Stimulated activated CD4-positive, alpha-beta T cell treated with anti-CD3 and anti-CD28 coated beads, Interleukin-4, amount 100 ng/mL, for 1 hour (primary cell): ENCODE measurements around the gene VAPB.

Source experiments
- DNase-seq: peaks from one replicate; pipeline ENCODE4 v3.0.0-alpha.2; 2020

VAPB gene

DNA sequence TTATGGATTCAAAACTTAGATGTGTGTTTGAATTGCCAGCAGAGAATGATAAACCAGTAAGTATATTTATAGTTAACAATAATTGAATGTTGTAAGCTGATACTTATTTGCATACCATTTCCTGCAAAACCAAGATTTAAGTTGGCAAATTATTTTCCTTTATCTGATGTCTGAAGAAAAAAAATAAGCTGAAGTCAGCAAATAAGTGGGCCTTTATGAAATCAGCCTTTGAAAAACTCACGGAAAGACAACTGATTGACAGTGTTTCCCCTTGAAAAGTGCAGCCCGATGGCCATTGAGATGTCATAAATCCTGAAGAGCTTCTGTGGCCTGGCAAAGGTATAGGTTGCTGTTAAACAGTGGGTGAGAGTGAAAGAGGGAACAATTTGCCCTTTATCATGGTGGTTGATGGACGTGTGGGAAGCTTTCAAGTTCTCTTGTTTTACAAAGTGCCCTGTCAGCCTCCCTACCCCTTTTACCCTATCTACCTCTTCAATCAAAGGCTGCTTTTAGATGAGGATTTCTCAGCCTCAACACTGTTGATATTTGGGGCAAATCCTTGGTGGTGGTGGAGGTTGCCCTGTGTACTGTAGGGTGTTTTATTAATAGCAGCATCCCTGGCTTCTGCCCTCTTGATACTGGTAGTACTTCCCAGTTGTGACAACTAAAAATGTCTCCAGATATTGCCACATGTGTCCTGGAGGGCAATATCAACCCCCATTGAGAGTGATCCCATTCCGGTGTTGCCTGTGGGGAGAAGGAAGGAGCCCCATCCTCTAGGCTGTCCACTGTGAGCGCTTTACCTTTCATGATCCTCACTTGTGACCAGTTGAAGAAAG lies 50.2 kb downstream of the VAPB start:
- DNase-seq, result no peak

DNA sequence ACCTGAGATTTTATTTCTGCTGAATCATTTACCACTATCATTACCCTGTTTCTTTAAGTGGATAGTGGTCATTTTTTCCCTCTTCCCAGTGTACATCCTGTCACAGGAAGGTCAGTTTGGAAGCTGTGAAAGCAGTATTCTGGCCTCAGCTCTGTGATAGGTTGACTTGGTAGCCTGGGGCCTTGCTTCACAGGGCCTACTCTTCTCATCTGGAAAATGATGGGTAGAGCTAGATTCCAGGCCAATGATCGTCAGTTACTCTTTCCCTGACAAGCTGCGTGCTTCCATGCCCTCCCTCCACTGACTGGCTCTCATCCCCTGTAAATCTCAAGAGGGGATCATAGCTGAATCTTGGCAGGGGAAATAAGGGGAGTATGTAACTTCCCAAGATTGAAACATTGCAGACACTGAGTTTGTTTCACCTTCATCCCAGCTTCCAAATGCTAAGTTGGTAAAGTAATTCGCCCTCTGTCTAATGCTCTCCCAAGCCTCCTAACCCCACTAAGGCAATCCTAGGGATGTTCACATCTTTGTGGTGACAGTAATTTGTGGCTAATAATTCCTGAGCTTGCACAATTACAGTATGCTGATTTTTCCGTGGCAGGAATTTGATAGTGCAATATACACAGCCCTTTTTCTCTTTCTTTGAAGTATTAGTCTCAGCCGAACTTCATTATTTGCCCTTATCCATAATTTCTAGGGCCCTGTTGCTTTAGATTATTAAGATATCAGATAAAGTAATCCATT lies 51.2 kb downstream of the VAPB start:
- no peak for DNase-seq

DNA sequence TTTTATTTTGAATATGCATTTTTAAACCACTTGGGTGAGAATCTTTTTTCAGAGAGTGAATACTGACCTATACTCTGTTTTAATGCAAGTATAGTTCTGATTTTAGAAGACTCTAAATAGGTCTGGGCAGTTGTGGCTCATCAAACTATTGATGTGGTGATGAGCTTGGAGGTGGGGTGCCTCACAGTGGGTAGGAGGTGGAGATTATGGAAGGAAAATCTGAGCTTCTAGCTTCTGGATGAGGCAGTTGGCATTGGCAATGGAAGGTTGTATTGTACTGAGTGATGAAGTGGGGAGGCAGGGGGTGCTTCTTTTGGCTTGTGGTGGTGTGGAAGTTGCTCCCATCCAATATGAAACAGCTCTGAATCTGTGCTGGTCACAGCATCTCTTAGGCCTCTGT lies 52.7 kb downstream of the VAPB start:
- DNase-seq, result no peak

DNA sequence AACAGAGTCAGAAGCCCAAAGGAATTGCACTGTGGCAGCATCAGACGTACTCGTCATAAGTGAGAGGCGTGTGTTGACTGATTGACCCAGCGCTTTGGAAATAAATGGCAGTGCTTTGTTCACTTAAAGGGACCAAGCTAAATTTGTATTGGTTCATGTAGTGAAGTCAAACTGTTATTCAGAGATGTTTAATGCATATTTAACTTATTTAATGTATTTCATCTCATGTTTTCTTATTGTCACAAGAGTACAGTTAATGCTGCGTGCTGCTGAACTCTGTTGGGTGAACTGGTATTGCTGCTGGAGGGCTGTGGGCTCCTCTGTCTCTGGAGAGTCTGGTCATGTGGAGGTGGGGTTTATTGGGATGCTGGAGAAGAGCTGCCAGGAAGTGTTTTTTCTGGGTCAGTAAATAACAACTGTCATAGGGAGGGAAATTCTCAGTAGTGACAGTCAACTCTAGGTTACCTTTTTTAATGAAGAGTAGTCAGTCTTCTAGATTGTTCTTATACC lies 55.8 kb downstream of the VAPB start:
- DNase-seq, result no peak

DNA sequence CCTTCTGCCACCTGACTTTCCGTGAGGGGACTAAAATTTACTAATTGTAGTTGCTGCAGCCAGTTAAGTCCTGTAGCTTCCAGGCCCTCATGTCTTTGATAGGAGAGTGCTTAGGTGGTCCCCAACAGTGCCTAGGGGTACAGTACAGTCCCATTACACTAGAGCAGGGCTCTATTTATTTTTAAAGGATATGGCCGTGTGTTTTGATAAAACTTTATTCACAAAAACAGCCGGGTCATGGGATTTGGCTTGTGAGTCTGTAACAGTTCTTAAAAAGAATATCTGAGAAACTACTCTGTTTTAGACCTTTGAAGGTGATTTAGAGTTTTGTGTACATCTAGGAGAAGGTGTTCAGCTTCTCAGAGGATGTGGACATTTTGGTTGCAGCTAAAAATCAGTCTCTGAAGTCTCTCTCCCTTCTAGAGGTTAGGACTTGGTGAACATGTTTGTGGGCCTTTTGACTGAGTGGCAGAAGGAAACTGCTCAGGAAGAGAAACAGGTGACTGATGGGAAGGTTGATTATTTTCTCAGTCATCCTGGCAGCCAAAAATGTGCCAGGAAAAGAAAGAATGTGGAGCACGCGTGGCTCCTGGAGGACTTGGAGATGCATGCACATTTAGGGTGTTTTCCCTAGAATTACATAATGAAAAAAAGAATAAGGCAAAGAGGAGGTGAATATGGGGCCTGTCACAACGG lies 57.4 kb downstream of the VAPB start:
- no peak for DNase-seq

DNA sequence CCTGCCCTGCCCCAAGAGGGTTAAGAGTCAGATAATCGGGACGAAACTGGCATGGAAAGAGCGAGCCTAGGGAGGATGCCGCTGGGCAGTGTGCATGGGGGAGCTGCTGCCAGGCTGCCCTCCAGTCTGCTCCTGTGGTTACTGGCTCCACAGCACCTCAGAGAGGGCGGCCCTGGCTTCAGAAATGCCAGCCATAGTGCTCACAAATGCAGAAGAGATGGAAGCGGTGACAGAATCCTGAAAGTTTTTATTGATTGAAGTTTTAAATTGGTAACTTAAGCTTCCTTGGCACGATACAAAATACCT lies 57.9 kb downstream of the VAPB start:
- no peak for DNase-seq

DNA sequence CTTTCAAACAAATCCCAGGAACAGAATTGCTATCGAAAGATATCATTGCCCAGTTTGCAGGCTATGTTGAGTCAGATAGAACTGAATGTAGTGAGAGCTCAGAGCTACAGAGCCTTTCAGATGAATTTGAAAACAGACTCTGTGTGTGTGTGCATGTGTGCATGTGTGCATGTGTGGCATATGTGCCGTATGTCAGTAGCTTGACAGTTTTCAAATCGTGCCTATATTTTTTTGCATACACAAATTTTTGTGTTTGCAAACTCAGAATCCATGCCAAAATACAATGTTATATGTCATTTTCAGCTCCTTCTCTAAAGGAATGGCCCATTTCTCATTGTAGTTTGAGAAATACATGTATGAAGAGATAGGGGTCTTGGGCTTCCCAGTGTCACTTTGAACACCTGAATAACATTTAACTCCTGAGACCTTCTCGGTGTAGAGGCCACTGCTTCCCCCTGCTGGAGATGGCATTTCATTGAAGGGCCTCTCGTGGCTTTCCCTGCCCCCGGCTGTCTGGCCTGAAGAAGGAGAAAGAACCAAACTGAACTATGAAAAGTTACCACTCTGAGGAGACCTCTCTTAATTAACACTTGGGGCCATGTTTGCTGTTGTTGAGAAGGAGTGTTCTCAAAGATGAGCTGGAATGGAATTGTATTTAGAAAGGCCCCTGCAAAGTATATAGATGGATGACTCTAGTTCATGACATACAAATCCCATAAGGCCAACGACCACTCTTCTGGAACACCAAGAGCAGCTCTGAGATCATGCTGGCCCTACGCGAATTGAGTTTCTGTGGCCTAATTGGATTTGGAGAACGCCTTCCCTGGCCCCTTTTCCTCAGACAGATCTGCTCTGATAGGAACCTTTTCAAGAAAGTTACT lies 58.7 kb downstream of the VAPB start:
- DNase-seq, result peak; percentile 49

DNA sequence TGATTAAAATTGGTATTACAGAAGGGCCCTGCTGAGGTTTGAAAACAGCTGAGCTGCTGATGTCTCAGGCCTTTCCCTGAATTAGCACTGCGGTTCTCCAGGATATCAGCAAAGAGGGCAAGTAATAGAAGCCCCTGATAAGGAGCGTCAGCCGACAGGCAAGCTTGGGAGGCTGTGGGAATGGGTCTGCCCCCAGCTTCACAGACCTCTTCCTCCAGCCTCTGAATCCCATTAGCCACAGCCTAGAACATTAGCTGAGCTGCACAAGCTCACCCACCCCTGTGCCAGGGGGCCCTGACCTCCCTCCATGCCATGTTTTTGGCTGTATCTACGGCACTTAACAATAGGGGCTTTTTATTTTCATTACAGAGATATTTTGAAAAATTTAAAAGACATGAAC lies 59.9 kb downstream of the VAPB start:
- DNase-seq, result no peak

DNA sequence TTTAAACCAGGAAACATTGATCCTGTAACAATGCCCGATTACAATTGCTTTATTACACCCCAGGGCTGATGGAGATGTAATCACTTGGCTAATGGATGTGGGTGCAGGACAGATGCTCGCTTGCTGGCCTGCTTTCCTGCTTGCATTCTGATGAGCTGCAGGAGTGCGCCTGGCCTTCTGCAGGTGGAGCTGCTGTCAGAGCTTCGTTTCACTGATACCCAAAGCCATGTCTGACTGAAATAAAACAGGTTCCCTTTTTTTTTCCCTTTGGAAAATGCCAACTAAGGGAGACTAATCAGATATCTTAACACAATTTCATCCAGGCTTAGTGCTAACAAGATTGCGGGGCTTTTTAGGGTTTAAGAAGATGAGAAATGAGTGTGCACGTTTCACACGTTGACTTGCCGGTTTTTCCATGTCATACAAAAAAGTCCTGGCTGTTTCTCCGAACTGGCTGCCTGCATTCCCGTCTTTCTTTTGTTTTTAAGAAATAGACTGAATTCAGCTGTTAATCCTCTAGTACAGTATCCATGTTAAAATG lies 60.7 kb downstream of the VAPB start:
- no peak for DNase-seq

DNA sequence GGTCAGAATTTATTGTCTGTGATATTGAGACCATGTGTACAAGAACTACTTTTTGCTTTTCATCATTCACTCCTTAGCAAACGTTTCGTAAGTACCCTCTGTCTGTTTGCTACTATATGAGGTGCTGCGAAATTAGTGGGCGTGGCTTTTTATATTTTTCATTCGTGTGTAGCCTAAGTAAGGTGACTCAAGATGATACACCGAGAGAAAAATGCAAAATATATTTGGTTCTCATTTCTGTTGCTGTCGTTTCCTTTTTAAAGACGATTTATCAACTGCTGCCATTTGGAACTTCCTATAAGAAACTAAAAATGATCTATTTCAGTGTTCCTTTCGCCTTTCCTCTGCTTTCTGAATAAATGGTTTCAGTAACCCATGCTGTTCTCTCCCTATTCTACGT lies 61.2 kb downstream of the VAPB start:
- DNase-seq, result no peak

DNA sequence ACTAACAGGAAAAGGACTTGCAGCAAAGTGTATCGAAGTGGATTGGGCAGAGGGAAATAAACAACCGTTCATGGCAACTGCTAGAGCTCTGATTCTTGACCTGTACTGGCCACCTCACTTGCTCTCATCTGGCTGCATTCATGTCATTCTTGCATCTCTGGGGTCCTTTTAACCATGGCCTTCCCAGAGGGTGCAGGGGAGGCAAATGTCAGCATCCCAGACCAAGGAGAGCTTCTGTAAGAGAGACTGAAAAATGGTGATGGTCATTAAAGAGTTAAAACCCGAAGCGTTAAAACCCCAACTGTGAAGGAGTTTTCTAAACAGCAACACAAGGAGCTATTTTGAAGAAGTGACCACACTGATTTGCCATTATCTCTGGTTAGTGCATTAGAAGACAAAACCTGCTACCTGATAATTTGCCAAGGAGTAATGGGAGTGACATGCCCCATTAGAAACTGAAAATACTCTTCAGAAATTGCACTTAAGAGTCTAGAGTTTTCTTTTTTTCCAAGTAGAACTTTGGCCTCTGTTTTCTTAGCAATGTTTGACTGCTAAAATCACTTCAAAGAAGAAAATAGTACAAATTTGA lies 63.7 kb downstream of the VAPB start:
- no peak for DNase-seq

DNA sequence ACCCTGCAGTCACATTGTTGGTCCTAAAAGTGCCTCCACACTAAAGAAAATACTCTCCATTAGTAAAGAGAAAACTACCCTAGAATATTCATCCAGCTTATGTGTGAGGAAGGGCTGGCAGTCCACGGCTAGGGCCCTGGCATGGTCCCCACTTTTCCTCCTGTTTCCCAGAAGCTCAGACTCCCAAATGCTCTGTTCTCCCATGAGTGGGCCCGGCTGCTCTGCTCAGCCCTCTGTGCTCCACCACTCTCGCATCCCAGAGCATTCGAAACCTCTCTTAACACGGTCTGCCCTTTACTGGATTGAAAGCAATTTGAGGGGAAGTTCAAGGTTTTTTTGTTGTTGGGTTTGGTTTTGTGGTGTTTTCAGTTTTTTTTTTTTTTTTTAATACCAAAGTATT lies 64.4 kb downstream of the VAPB start:
- no peak for DNase-seq

DNA sequence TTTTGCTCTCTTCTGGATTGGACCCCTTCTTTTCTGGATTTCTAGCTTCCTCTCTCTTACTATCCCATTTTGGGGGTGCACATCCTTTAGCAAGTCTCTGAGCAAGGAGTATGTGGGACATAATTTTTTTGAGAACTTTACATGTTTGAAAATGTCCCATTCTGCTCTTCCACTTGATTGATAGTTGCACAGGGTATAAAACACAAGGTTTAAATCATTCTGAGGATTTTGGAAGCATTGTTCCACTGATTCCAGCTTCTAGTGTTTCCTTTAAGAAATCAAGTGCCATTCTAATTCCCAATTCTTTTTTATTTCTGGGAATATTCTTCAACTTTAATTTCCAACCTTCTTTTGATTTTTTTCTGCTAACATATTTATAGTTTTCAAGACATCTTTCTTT lies 65.4 kb downstream of the VAPB start:
- DNase-seq, result no peak

DNA sequence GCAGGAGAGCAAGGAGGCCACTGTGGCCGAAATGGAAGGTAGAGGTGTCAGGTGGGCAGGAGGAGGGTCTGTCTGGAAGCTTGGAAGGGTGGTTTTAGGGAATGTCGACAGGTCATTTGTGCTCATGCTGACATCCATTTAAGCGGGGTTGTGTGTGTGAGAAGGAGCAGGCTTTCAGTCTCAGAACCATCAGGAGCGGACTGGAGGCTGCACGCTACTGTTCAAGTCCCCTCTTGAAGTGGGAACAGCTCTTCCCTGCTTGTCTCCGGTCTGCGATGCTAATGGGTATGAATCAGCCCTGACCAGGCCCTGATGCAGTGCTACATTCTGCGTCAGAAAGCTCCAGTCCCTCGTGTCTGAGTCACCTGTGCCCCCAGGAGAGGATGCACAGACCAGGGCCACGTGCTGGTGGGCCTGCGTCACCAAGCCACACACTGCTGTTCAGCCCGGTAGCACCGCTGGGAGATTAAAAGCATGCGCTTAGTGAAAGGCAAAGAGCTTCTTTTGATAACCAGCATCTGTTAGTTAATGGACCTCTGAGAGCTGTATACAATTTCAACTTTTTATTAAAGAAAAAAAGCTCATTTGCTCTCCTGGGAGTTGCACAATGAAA lies 68.2 kb downstream of the VAPB start:
- DNase-seq, result no peak

DNA sequence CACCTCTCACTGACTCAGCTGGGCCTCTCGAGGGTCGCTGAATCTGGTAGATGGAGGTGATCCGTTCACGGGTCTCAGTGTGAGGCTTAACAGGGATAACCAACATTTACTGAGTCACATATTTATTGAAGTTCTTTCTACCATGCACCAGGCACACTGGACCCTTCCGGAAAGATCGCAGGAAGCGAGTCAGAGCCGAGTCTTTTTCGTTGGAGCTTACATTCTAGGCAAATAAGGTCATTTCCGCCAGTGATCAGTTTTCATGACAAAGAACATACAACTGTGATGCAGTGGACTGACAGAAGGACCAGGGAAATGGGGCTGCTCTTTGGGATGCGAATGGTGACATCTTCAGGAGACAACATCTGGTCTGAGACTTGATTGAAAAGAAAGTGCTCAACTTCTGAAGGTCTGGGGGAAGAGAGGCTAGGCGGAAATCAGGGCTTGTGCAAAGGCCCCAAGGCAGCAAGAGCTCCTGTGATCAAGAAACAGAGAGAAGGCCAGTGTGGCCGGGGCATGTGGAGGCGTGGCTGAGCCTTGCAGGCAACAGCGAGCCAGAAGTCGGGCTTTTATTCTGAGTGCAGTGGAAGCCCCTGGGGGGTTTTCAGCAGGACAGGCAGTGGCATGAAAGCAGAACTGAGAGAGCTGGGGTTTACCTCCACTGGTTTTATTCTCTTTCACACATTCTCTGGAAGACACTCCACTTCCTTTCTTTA lies 69.5 kb downstream of the VAPB start:
- DNase-seq, result no peak

DNA sequence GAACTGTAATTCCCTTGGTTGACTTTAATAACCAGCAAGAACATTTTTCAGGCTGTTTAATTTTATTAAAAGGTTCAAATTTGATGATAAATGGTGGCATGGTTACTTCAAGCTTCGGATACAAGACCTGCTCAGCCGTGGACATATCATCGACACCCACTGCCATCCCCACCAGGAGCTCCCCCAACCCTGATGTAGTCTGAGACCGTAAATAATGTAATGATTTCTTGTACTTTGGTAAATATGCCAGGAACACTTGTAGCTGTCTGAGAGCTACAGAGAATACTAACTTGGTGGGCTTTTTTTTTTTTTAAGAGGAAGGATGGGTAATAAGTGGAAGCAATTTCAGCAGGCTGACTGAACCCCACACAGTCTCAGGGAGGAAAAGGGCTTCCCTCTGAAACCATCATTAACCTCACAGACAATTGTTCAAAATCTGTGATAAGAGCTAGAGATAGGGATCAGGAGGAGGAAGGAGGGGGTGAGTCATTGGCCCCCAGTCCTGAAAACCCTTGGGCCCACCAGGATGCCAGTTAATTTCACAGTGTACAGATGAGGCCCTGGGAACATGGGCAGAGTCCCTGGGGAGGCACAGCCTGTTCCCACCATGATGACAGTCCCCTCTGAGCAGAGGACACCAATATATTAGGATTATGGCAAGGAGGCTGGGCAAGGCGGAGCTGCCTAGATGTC lies 70.2 kb downstream of the VAPB start:
- no peak for DNase-seq

DNA sequence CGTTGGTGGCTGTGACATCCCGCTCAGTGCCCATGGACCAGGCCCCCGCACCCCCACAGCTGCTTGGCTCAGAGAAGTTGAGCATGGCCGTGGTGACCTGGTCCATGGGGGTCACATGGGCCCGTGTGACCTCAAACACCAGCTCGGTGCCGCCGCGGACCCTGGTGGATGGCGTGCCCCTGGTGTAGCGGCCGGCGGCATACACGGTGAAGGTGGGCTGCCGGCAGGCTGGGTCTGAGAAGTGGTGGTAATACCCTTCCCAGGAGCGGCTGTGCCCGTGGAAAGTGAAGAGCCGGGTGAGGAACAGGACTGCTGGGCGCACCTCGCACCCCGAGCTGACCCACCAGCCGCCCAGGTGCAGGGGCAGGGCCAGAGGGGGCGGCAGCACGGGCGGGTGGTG lies 72.1 kb downstream of the VAPB start:
- no peak for DNase-seq

DNA sequence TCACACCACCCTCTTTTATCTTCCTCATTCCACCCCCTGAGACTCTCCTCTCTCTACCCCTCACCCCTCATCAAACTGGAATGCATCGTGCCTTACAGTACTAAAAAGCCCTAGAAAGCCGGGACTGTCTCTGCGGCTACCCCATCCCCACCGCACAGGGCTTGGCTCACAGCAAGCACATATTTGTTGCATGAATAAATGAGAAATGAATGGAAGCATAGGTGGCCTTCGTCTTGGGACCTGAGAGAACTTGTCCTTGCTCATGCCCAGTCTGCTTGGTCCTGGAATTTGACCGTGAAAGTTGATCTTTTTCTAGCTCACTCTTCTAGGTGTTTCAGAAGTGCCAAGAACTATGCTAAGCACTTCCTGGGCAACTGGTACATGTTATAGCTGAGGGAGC lies 72.9 kb downstream of the VAPB start:
- no peak for DNase-seq

DNA sequence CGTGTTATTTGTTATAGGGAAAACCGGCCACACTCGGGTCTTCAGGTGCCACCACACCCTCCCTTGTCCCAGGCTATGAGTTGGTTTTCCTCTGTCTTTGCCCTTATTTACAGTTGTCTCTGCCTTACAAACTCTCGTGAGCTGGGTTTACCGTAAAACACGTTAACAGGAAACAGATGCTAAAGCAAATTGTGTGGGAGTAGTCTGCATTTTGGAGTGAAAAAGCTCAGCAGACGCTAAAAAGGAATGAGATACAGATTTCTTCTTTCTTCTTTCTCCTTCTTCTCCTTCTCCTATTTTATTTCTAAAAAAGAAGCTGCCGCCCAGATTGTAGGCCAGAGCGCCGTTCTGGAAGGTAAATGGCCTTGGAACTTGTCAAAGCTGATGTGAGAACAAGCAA lies 74.2 kb downstream of the VAPB start:
- DNase-seq, result no peak

DNA sequence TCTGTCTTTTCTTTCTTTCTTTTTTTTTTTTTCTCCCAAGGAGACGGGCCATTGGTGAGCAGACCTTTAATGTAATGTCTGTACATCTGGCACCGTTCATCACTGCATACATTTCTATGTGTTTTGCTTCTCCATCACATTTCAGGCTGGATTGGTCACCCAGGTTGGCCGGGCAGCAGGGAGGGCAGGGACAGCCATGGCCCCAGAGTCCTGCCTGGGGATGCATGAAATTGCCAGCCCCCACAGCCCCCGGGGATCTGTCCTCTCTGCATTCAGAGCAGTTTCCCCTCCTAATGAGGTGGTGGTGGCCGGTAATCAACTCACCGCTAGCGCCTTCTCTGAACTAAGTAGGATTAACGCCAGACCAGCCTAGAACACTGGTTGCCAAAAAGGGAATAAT lies 75.8 kb downstream of the VAPB start:
- DNase-seq, result no peak
